NB4 (cell line): Measurements from ENCODE around the gene KSR1.

ENCODE experiments used
- TF ChIP-seq, protein P1 (sequence below): IDR thresholded peaks from one replicate; pipeline ENCODE4 v1.5.1; 2012; ENCODE audit warnings: low read depth, low read length
- TF ChIP-seq, protein P2 (sequence below): IDR thresholded peaks from 2 replicates; pipeline ENCODE4 v1.6.1; 2011; ENCODE audit warnings: low read depth, low read length

DNA sequence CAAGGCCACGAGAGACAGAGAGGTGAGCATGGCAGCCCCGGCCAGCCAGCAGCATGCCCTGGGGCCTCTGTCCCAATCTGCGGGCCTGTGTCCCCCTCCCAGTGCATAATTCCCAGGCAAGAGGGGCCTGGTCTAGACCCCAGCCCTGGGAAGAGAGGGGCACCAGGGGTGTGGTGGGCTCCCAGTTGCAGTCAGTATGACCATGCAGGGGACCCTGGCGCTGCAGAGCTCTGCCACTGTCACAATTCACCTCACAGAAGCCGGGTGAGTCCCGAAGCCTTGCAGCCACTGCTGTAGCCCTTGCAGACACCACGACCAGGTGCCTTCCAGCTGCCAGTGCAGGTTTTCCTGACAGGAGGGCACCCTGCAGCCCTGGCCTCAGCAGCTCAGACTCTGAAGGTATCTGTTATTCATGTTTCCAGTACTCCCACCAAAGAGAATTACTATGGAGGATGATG, 25.8 kb upstream of the KSR1 start:
- TF ChIP-seq, protein P1, sequence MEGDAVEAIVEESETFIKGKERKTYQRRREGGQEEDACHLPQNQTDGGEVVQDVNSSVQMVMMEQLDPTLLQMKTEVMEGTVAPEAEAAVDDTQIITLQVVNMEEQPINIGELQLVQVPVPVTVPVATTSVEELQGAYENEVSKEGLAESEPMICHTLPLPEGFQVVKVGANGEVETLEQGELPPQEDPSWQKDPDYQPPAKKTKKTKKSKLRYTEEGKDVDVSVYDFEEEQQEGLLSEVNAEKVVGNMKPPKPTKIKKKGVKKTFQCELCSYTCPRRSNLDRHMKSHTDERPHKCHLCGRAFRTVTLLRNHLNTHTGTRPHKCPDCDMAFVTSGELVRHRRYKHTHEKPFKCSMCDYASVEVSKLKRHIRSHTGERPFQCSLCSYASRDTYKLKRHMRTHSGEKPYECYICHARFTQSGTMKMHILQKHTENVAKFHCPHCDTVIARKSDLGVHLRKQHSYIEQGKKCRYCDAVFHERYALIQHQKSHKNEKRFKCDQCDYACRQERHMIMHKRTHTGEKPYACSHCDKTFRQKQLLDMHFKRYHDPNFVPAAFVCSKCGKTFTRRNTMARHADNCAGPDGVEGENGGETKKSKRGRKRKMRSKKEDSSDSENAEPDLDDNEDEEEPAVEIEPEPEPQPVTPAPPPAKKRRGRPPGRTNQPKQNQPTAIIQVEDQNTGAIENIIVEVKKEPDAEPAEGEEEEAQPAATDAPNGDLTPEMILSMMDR, result no peak
- TF ChIP-seq, protein P2, sequence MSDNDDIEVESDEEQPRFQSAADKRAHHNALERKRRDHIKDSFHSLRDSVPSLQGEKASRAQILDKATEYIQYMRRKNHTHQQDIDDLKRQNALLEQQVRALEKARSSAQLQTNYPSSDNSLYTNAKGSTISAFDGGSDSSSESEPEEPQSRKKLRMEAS, result no peak
